Activated naive CD4-positive, alpha-beta T cell treated with anti-CD3 and anti-CD28 coated beads for 36 hours (primary cell): ENCODE measurements around the gene MUC2. TPM values are rescaled to one million over a fixed set of nuclear protein-coding genes. Genes with fewer than 3 reads are reported as not detected.

Experiments
- CTCF ChIA-PET: fragments of 350-600 bp; sonication (Branson Sonifier 250); formaldehyde crosslinking; loops from one replicate; lab custom pipeline; 2021; ENCODE audit warnings: antibody characterized with exemption; lab: Charles Lee
- DNase-seq: peaks from one replicate; pipeline ENCODE4 v3.0.0-alpha.2; 2020
- H3K27ac Mint-ChIP-seq: one replicate; pipeline ENCODE4 v1.8.0; 2021; ENCODE audit warnings: mild to moderate bottlenecking, mixed read lengths
- H3K27me3 Mint-ChIP-seq: one replicate; pipeline ENCODE4 v1.8.0; 2021; ENCODE audit warnings: low read depth, mixed read lengths
- H3K36me3 Mint-ChIP-seq: one replicate; pipeline ENCODE4 v1.8.0; 2021; ENCODE audit warnings: low read depth, mixed read lengths
- H3K4me1 Mint-ChIP-seq: one replicate; pipeline ENCODE4 v1.8.0; 2021; ENCODE audit warnings: low read depth, mixed read lengths
- H3K4me3 Mint-ChIP-seq: one replicate; pipeline ENCODE4 v1.8.0; 2021; ENCODE audit warnings: mild to moderate bottlenecking, moderate library complexity, mixed read lengths
- H3K9me3 Mint-ChIP-seq: one replicate; pipeline ENCODE4 v1.8.0; 2021; ENCODE audit warnings: mixed read lengths
- intact Hi-C: fragments of 100-400 bp; cut with micrococcal nuclease; formaldehyde crosslinking; loops from one replicate; pipeline ENCODE4 v1.15.1; 2023
- total RNA-seq, 2 experiments: library from RNA; stranded (reverse); gene quantifications; one replicate each; pipeline ENCODE4 v1.2.3, GENCODE V29; 2021

Gene MUC2
- total RNA-seq, 2 experiments from 2014 or later: not detected

- H3K27ac Mint-ChIP-seq: no peak overlapping the region
- H3K4me1 Mint-ChIP-seq: no peaks in the 10 kb centered on the region
- CTCF ChIA-PET: no interaction called here
- intact Hi-C loops: no loop called here
- no peaks in the 10 kb centered on the region for H3K36me3 Mint-ChIP-seq
- H3K27me3 Mint-ChIP-seq: no peaks in the 10 kb centered on the region
- no peaks in the 10 kb centered on the region for H3K9me3 Mint-ChIP-seq
- no peak overlapping the region for H3K4me3 Mint-ChIP-seq
- DNase-seq: no peak
Observed at GRCh38 chr11:1083621-1084551, 9.2 kb downstream of the MUC2 start.

DNA sequence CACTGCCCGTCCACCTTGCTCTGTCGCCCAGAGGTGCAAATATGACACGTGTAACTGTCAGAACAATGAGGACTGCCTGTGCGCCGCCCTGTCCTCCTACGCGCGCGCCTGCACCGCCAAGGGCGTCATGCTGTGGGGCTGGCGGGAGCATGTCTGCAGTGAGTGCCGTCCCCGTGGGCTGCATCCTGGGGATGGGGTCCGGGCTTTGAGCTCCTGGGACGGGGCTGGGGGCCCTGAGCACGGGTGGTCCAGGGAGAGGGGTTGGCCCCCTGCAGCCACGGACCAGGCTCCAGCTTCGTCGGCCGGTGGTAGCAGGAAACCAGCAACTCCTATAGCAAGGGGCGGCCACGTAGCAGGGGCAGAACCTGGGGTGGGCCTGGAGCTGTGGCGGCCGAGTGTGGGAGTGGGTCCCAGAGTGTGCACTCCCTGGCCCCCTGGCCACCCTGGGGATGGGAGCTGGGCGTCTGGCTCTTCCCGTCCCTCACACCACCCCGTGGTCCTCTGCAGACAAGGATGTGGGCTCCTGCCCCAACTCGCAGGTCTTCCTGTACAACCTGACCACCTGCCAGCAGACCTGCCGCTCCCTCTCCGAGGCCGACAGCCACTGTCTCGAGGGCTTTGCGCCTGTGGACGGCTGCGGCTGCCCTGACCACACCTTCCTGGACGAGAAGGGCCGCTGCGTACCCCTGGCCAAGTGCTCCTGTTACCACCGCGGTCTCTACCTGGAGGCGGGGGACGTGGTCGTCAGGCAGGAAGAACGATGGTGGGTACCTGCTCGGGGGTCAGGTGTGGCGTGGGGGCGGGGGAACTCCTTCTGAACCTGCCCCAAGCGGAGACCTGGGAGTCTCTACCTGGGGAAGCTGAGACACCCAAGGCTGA is 10.1 kb downstream of the MUC2 start:
- Mint-ChIP-seq H3K9me3 (no peaks in the 10 kb centered on the region), H3K4me1 (no peaks in the 10 kb centered on the region), H3K27me3 (no peaks in the 10 kb centered on the region), H3K27ac (no peak overlapping the region), H3K36me3 (no peaks in the 10 kb centered on the region), H3K4me3 (no peak overlapping the region)
- intact Hi-C loops: no loop called here
- no peak for DNase-seq
- CTCF ChIA-PET: no interaction called here

GRCh38 chr11:1085440-1086170 is 10.9 kb downstream of the MUC2 start:
- intact Hi-C loops: no loop called here
- H3K4me3 Mint-ChIP-seq: no peak overlapping the region
- no peaks in the 10 kb centered on the region for H3K27me3 Mint-ChIP-seq
- no peak overlapping the region for H3K27ac Mint-ChIP-seq
- no peaks in the 10 kb centered on the region for H3K36me3 Mint-ChIP-seq
- no peaks in the 10 kb centered on the region for H3K4me1 Mint-ChIP-seq
- no peaks in the 10 kb centered on the region for H3K9me3 Mint-ChIP-seq
- no peak for DNase-seq
- CTCF ChIA-PET: no interaction called here

- H3K27ac Mint-ChIP-seq: no peak overlapping the region
- H3K27me3 Mint-ChIP-seq: no peaks in the 10 kb centered on the region
- H3K9me3 Mint-ChIP-seq: no peaks in the 10 kb centered on the region
- CTCF ChIA-PET: no interaction called here
- no peaks in the 10 kb centered on the region for H3K36me3 Mint-ChIP-seq
- H3K4me1 Mint-ChIP-seq: no peaks in the 10 kb centered on the region
- DNase-seq: no peak
- no peak overlapping the region for H3K4me3 Mint-ChIP-seq
- intact Hi-C loops: no loop called here
Observed at GRCh38 chr11:1086171-1087102, 11.8 kb downstream of the MUC2 start.

GRCh38 chr11:1087279-1087960 is 12.7 kb downstream of the MUC2 start:
- Mint-ChIP-seq H3K36me3 (no peaks in the 10 kb centered on the region), H3K9me3 (no peaks in the 10 kb centered on the region), H3K27me3 (no peaks in the 10 kb centered on the region), H3K4me3 (no peak overlapping the region), H3K27ac (no peak overlapping the region), H3K4me1 (no peaks in the 10 kb centered on the region)
- intact Hi-C loops: no loop called here
- DNase-seq: no peak
- CTCF ChIA-PET: no interaction called here

DNA sequence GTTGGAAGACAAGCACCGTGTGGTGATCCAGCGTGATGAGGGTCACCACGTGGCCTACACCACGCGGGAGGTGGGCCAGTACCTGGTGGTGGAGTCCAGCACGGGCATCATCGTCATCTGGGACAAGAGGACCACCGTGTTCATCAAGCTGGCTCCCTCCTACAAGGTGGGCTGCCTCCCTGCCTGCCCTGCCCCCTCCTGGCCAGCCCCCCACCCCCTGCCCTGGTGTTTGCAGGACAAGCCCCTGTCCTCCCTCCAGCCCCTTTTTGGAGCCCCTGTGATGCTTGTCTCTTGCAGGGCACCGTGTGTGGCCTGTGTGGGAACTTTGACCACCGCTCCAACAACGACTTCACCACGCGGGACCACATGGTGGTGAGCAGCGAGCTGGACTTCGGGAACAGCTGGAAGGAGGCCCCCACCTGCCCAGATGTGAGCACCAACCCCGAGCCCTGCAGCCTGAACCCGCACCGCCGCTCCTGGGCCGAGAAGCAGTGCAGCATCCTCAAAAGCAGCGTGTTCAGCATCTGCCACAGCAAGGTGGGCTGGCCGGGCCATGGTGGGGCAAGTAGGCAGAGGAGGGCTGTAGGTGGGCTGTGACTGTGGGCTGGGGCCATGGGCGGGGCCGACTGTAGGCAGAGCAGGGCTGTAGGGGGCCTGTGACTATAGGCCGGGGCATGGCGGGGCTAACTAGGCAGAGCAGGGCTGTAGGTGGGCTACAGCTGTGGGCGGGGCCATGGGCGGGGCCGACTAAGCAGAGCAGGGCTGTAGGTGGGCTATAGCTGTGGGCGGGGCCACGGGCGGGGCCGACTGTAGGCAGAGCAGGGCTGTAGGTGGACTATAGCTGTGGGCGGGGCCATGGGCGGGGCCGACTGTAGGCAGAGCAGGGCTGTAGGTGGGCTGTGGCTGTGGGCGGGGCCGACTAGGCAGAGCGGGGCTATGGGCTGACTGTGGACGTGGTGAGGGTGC is 13.6 kb downstream of the MUC2 start:
- H3K27ac Mint-ChIP-seq: no peak overlapping the region
- no peak for DNase-seq
- no peaks in the 10 kb centered on the region for H3K9me3 Mint-ChIP-seq
- CTCF ChIA-PET: no interaction called here
- no peaks in the 10 kb centered on the region for H3K36me3 Mint-ChIP-seq
- no peaks in the 10 kb centered on the region for H3K4me1 Mint-ChIP-seq
- intact Hi-C loops: no loop called here
- H3K27me3 Mint-ChIP-seq: no peaks in the 10 kb centered on the region
- no peak overlapping the region for H3K4me3 Mint-ChIP-seq

- CTCF ChIA-PET: no interaction called here
Observed at GRCh38 chr11:1088927-1089737, 14.5 kb downstream of the MUC2 start.

DNA sequence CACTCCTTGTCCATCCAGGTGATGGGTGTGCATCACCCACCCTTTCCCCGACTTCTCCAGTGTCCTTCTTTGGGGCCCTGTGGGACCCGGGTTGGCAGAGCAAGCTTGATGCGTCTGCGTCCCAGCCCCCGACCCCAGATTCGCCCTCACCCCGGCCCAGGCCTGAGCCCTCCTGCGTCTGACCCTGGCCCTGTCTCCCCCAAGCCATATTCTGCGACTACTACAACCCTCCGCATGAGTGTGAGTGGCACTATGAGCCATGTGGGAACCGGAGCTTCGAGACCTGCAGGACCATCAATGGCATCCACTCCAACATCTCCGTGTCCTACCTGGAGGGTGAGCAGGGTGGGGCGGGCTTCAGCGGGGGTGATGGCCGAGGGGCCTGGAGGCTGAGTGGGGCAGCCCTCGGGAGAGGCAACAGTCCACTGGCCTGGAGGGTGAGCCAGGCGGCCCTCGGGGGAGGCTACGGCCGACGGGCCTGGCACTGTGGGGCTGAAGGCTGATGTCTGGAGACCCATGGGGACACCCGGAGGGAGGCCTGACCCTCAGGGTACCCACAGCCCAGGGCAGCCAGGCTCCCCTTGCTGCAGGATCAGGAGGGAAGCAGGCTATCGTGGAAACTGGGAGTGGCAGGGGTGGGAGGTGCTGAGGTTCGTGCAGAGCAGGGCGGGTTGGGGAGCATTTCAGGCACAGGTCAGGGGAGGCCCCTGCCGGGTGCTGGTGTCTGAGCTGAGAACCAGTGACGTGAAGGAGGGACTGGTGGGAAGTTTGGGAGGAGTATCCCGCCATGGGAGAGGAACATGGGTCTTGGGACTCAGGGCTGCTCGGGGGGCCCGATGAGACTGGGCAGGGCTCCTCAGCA is 15.3 kb downstream of the MUC2 start:
- intact Hi-C loops: no loop called here
- H3K4me1 Mint-ChIP-seq: no peaks in the 10 kb centered on the region
- no peaks in the 10 kb centered on the region for H3K9me3 Mint-ChIP-seq
- no peak for DNase-seq
- no peaks in the 10 kb centered on the region for H3K27me3 Mint-ChIP-seq
- no peak overlapping the region for H3K27ac Mint-ChIP-seq
- H3K36me3 Mint-ChIP-seq: no peaks in the 10 kb centered on the region
- CTCF ChIA-PET: no interaction called here
- no peak overlapping the region for H3K4me3 Mint-ChIP-seq

More at GRCh38 chr11:1088927-1089737, 14.5 kb downstream of the MUC2 start:
- intact Hi-C loops: no loop called here
- no peak overlapping the region for H3K27ac Mint-ChIP-seq
- no peaks in the 10 kb centered on the region for H3K4me1 Mint-ChIP-seq
- DNase-seq: no peak
- H3K9me3 Mint-ChIP-seq: no peaks in the 10 kb centered on the region
- no peaks in the 10 kb centered on the region for H3K27me3 Mint-ChIP-seq
- H3K4me3 Mint-ChIP-seq: no peak overlapping the region
- no peaks in the 10 kb centered on the region for H3K36me3 Mint-ChIP-seq

DNA sequence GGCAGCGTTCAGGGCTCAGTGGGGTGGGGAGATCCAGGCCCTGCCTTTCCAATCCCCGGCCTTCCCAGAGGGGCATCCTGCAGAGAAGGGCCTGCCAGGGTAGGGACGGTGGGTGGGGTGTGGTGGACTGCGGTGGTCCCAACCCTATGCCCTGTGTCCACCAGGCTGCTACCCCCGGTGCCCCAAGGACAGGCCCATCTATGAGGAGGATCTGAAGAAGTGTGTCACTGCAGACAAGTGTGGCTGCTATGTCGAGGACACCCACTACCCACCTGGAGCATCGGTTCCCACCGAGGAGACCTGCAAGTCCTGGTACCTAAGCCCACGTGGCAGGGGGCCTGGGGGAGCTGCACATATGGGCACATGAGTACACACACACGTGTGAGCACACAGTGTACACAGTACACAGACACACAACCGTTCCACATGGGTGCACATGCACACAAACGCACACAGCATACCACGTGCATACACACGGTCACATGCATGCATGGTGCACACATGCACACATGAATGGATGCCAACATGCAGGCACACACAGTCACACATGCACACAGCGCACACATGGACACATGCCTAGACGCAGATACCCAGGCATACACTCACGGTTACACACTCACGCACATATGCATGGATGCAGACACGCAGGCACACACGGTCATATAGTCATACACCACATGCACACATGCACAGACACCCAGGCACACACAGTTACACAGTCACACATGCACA is 16.1 kb downstream of the MUC2 start:
- no peak overlapping the region for H3K27ac Mint-ChIP-seq
- no peak for DNase-seq
- no peaks in the 10 kb centered on the region for H3K9me3 Mint-ChIP-seq
- intact Hi-C loops: no loop called here
- H3K4me1 Mint-ChIP-seq: no peaks in the 10 kb centered on the region
- H3K4me3 Mint-ChIP-seq: no peak overlapping the region
- no peaks in the 10 kb centered on the region for H3K36me3 Mint-ChIP-seq
- CTCF ChIA-PET: no interaction called here
- H3K27me3 Mint-ChIP-seq: no peaks in the 10 kb centered on the region
